Fibroblast of skin of left biceps (primary cell): ENCODE data around the gene TSPAN5.

Experiments
- DNase-seq, 2 experiments: peaks; one replicate each; pipeline ENCODE4 v3.0.0-alpha.2; 2013; ENCODE audit warnings: low read depth in 2 of 2

The TSPAN5 gene

DNA sequence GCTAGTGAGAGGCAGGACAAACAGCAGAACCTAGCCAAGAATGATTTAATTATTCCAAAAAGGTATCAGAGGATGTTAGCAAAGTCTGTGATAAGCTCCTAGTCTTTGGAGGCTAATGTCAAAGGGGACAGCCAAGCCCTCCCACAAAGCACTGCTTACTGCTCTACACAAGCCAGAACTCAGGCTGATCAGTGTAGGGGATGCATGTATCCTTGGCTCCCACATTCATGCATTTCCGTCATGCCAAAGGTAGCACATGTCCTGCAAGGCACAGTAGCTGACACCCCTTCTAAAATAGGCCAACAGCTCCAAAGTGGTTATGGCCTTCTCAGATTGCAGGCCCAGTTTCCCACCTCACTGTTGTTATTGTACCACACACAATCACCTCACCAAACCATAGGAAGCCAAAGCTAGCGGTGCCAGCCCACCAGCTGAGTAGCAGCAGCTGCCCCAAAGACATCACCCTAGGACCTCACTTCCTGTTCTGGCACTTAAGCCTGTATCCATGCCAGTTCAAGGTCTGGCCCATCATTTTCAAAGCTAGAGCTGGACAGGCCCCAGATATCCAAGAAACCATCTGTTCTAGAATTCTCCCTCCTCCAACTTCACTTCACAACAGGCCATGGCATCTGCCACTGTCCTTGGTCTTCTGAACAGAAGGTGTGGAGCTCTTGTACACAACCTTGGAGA, 40.9 kb downstream of the TSPAN5 start:
- DNase-seq, result no peak

DNA sequence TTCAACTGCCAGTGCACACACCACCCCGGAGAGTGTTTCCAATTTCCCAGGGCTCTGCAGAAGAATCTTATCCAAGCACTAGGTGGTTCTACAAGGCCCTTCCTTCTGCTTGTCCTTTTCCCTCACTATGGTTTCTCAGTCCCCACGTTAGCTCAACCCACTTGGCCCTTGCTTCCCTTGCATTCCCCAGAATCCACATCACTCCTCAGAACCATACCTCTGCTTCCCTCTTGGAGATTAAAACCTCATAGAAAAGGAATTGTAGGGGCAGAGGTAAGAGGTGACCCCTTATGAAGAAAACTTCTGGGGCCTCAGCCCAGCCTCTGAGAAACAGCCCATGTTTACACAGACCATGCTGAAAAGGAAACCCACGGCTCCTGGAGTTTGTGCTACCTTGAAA, 42.4 kb downstream of the TSPAN5 start:
- DNase-seq, result no peak

DNA sequence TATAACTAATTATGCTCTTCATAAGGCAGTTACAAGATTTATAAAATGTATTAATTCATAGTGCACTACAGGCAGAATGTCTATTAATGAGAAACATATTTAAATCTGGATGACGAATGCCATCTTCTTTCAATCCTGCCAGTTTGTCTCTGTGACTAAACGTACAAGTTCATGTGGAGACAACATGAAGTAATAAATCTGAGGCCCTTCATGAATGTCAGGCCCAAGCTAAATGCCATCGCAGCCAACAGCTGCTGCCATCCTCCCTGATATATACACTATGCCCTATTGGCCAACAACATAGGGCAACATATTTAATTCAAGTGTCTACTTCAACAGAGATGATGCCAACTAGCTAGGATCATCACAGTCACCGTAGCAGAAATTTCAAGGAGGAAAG, 43.7 kb downstream of the TSPAN5 start:
- no peak for DNase-seq

DNA sequence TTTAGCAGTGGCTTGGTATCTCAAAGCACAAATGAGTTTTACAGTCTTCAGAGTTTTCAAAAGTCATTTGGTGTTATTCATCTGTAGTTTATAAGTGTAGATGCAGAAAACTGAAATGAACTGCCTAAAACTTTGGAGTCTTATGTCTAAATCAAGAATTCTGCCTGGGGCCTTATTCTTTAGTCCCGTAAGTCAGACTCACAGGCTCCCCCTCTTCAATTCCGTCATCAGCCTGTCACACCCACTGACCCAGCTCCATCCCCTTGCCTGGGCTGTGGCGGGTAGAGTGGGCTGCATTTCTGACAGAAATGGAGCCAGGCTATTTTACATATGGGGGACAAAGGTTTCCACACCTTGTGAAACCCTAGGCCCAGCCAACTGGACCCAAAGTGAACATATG, 44.3 kb downstream of the TSPAN5 start:
- DNase-seq, result no peak

DNA sequence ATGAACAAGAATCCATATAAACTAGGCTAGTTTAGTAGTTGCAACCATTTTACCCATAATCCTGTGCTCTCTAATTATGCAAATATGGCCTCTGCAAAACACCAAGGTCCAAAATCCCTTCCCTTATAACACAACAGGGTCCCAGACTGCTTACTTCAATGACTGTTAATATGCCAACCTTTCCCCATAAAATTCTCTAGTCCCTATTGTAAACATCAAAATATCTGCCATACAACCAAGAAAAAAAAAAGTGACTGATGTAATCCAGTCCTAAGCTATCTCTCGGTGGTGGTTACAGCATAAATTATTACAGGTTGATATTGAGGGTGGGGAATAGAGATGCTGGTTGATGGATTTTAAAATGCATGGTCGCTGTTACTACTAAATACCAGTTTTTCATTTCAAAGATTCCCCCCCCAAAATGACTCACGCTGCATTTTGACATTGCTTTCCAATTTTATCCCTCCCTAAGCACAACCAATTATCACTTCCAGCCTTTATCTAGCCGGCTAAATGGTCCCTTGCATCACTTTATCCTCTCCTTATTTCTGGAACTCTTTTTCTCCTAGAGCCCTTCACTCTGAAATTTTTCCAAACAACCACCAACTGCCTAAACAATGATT, 44.8 kb downstream of the TSPAN5 start:
- DNase-seq, result no peak

DNA sequence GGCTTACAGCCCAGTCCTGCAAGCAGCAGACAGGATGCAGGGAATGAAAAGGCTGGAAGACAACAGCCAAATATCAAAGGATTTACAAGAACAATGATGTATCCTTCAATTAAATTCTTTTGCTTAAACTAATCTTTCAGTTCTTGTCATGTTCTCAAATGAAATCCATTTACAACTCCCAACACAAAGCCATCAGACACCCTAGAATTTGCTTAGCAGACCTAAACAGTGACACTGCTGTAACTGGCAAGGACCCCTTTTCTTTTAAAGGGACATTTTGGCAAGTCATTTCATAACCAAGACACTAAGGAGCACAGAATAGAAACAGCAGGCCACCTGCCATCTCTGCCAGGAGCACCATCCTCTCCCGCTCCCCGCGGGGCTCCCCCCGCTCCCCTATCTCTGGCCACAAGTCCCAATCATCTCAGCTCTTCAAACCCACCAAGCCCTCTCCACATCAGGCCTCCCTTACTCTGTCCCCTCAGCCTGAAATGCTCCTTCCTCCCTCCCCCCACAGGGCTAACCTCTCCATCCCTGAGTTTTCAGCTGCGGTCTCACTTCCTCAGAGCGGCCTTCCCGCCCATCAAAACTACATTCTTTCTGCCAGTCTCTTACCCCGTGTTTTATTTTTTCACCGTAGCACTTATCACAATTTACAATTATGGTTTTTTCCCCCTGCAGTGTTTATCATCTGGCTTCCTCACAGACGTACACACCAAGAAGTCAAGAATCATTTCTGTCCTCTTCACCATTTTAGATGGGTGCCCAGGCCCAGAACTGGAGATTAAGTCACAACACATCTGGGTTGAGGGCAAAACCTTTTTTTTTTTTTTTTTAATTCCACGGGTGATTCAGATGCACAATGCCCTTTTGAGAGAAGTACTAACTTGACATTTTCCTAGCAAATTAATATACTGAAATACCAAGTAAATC, 45.8 kb downstream of the TSPAN5 start:
- no peak for DNase-seq

DNA sequence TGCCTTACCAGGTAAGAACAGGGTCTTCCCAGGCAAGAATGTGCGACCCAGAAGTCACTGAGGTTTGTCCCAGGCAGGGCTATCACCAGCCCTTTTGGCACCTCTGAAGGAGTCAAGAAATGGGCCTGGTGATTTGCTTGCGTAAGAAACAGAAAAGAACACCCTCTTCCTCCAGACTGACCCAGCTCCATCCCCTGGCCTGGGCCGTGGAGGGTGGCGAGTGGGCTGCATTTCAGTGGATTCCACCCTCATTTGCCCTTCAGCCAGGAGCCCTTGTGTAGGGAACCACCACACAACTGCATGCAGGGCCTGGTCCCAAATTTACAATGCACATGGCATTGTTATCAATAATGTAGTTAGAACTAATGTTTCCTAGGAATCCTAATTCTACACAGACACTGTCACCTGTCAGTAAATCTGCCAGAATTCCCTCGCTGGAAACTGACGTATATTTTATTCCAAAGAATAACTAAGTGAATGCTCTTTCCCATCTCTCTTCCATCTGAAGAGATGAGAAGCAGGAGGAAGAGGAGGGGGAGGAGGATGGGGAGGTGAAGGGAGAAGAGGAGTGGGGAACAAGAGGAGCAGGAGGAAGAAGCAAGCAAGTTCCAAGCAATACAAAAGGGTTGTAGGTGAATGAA, 46.6 kb downstream of the TSPAN5 start:
- no peak for DNase-seq

DNA sequence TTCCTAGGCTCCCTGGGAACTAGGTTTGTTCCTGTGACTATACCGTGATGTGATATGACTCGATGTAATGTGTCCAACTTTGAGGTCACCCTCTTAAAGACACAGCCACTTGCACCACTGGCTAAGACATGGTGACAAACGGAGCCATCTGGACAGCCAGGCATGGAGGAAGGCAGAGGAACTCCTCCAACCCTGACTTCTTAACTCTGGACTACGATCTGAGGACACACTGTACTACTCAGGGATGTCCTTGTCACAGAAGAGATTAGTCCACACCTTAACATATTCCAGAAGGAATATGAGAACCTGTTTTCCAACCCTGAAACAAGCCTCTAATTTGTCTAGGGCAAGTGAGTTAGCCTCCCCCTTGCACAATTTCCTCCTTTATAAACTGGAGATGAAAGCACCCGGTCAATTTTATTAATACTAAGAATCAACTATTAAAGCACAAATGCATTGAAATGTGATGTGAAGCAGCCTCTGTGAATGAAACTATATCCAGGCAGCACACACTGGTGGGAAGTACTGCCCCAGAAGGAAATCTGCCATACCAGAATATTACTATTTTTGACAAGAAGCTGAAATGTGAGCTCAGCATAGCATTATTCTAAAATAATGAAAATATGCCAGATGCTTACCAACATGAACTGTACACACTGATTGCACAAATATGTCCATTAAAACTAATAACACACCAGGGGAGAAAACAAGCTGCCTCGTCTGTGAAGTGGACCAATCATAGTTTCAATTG, 47.3 kb downstream of the TSPAN5 start:
- DNase-seq, result no peak

DNA sequence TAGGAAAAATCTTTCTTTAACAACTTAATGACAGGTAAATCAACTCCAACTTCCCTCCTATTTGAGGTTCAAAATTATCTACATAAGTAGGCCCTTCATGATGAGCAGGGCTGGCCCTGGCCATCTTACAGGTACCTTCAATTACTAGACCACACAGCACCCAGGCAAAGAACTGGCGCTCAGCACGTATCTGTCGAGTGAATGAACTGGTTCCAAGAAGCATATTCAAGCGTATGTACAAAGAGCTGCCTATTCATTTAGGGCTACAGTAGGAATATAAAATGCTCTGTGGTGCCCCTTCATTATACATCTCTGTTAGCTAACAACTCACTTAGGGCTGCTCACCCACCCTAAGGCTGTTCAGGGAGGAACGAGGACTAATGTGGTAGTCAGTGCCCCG, 48.0 kb downstream of the TSPAN5 start:
- DNase-seq, result no peak

DNA sequence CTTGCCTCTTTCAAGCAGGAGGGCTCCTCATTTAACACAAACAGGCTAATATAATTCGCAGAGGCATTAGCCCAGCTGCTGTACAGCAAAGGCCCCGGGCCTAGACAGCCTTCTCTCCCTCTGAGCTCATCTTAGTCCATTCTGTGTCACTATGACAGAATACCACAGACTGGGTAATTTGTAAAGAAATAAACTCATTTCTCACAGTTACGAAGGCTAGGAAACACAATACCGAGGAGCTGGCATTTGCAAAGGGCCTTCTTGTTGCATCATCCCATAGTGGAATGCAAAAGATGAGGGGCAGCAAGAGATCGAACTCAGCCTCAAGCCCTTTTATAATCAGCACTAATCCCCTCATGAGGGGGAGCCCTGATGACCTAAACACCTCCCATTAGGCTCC, 48.5 kb downstream of the TSPAN5 start:
- no peak for DNase-seq

DNA sequence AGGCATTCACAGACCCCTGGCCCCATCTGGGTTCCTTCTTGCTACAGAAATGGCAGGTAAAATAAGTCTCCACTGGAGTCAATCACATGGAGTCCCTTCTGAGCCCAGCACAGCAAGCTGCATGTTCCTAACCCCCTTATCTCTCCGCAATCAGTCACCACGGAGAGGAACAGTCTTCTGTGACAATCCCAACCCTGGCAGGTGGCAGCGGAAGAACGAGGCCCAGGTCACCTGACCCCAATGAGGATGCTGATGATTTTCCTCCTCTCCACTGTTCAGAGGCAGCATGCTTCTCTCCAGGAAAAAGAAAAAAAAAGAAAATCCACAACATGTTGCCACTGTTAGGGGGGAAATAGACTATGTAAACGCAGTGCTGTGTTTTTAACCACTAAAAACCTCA, 50.1 kb downstream of the TSPAN5 start:
- no peak for DNase-seq

DNA sequence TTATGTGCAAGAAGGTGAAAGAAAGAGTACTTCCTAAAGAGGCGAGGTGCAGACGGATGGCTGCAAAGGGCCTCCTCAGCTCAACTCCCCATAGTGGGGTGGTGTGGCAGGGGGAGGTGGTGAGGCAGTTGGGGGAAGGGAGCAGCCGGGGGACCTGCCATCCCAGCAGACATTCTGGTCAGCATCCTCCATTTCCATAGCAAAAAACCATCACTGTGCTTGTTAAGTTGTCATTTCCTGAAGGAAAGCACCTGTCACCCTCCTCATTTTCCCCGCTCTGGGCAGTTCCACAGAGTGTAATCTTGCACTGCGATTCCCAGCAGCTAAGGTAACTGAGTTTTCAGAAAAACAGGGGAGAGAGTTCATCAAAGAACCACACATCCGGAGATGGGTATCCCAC, 51.5 kb downstream of the TSPAN5 start:
- DNase-seq, result no peak

DNA sequence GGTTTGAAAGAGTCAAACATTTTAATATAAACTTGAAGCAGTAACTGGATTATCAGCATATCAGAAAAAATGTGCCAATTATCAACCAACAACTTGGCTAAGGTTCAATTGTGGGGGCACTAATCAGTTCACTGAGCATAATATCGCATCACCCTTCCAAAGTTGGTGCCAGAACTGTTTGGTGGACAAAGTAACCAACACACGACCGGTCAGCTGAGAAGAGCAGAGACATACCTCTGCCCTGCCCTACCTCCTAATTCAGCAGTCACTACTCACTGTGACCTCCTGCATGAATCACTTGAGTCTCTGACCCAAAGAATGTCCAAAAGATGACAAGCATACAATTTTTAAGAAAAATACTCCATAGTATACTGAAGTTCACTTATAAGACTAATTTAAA, 53.2 kb downstream of the TSPAN5 start:
- DNase-seq, result no peak

DNA sequence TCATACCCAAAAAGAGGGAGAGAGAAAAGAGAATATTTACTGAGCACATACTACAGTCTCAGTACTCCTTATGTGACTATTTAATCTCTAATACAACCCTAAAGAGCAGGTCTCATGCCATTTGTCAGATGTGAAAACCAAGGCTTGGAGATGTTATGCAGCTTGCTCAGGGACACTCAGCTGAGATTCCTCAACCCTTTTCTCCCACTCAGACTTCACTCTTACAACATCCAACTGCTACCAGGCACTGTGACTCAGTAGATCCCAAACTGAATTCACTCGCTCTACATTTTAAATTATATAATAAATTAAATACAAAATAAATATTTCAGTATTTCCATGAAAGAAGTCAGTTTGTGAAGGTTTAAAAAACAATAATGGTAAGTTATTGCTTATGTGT, 53.7 kb downstream of the TSPAN5 start:
- no peak for DNase-seq

DNA sequence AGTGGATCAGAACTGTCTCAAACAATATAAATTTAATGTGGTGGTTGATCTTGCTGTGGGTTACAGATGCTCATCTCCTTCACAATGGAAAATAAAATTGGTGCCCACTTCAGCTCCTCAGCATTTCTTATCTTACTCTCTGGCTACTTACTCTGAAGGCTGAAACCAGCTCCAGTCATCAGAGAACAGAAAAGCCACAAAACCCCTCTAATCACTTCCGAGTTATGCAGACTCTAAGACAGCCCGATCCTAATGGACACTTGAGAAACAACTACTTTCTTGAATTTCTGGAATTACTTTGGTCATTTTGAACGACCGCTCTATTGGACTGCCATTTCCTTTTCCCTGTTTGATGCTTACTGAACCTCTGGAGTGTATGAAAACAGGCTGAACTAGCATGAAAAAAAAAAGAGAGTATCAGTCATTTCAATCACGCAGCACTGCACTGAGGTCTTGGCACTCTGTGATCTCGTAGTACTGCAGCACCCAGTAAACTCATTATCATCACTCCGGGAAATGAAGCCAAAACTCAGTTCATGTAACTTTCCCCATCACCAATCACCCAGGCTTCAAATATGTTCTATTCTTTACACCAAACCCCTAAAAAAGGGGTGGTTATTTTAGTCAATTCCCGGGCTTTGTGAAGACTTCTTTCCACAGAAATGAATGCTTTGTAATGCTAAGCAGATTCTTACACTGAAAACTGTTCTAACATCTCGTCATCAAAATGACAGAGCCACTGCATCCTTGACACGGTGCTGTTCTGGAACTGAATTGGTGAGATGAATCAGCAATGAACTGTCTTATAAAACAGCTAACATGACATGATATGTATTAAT, 54.5 kb downstream of the TSPAN5 start:
- peak in 1 of 2 experiments; percentile 36 for DNase-seq

DNA sequence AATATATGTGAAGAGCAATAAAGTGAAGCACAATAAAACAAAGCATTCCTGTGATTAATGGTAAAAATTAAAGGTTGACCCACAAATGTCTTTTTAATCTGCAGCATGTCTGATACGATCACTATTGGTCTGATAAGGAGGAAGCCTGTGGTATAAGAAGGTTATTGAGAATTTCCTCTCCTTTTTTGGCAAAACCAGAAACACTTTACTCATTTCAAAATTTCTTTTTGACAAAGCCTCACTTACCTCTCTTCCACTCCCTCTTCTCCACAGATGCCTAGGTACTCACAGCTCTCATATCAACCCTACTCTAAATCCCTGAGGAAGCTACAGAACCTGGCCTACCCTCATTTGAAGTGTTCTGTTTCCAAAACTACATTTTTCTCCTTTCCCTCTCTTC, 56.1 kb downstream of the TSPAN5 start:
- no peak for DNase-seq

DNA sequence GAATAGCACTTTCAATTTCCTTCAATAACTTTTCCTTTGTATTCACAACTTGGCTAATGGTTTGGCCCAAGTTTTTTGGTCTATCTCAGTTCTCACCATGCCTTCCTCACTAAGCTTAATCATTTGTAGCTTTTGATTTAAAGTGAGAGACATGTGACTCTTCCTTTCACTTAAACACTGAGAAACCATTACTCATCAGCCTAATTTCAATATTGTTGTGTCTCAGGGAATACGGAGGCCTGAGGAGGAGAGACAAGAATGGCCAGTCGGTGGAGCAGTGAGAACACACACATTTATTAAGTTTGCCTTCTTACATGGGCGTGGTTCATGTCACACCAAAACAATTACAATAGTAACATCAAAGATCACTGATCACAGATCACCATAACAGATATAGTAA, 56.7 kb downstream of the TSPAN5 start:
- no peak for DNase-seq

DNA sequence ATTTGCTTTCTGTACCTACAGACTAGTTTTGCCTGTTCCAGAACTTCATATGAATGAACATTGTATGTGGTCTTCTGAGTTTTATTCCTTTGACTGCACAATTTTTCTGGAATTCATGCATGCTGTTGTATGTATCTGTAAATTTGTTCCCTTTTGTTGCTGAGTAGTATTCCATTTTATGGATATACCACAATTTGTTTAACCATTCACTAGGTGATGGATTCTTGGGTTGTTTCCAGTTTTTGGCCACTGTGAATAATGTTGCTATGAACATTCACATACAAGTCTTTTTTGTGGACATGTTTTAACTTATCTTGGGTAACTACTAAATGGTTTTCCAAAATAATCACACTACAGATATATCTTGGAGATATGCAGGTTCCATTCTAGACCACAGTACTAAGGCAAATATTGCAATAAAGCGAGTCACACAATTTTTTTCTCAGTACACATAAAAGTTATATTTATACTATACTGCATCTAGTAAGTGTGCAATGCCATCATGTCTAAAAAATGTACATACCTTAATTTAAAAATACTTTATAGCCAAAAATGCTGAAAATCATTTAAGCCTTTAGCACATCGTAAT, 58.7 kb downstream of the TSPAN5 start:
- DNase-seq, result no peak

DNA sequence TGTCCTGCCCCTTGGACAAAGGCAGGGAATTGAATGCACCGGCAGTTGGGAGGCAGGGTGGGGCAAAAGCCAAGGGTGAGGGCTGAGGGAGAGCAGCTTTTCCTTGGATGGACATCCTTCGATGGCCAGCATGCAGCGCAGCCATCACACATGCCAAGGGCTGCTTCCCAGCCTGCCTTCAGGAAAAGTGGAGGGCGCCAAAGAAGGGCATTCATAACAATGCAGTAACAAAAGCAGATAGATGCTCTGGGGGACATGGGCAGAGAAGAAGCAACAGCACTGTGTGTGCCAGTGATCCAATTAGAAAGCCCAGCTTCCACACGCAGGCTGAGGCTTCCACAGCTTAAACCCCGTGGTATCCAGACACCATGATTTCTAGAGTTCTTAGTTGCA, 71.5 kb downstream of the TSPAN5 start:
- no peak for DNase-seq

DNA sequence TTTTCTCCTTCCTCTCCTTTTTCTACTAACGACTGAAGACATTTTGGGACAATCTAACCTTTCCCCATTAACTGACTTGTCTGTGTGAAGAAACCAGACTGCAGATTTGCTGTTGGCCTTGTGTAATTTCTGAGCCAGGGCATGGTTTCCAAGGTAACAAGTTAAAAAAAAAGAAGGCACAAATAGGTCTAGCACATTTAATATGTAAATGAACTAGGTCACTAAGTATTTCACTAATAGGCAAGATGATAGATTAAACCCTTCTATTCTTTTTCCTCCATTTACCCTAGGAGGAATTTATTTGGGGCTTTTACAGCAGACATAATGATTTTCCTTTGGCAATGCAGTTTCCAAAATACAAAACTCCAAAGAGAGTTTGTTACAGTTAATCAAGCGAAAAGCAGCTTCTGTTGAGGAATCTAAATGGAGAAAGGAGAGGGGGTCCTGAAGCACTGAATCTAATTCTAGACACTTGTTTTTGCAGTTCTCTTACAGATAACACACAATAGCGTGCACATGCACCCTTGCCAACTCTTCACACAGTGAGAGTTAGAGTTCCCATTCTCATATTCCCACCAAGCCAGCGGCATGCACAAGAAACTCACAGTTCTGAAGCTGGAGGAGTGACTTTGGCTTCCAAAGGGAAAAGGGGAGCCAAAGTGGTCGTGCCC, 72.0 kb downstream of the TSPAN5 start:
- no peak for DNase-seq
